HL-60 (cell line): ENCODE measurements around the gene DARS1.

ENCODE experiments used
- GABPA ChIP-seq: IDR thresholded peaks from 2 replicates; pipeline ENCODE4 v1.6.1; 2012; ENCODE audit warnings: low read depth
- POLR2AphosphoS5 ChIP-seq: IDR thresholded peaks from 2 replicates; pipeline ENCODE4 v1.6.1; 2012; ENCODE audit warnings: low read depth
- REST ChIP-seq: IDR thresholded peaks from 2 replicates; pipeline ENCODE4 v1.6.1; 2012; ENCODE audit warnings: low read depth; ENCODE audit not compliant: insufficient replicate concordance
- TF ChIP-seq, protein P1 (sequence below): IDR thresholded peaks from one replicate; pipeline ENCODE4 v1.5.1; 2011; ENCODE audit warnings: low read length, control low read depth, inconsistent platforms; ENCODE audit not compliant: insufficient read depth

GRCh38 chr2:135914485-135914884 lies 70.9 kb downstream of the DARS1 start:
- TF ChIP-seq, protein P1, sequence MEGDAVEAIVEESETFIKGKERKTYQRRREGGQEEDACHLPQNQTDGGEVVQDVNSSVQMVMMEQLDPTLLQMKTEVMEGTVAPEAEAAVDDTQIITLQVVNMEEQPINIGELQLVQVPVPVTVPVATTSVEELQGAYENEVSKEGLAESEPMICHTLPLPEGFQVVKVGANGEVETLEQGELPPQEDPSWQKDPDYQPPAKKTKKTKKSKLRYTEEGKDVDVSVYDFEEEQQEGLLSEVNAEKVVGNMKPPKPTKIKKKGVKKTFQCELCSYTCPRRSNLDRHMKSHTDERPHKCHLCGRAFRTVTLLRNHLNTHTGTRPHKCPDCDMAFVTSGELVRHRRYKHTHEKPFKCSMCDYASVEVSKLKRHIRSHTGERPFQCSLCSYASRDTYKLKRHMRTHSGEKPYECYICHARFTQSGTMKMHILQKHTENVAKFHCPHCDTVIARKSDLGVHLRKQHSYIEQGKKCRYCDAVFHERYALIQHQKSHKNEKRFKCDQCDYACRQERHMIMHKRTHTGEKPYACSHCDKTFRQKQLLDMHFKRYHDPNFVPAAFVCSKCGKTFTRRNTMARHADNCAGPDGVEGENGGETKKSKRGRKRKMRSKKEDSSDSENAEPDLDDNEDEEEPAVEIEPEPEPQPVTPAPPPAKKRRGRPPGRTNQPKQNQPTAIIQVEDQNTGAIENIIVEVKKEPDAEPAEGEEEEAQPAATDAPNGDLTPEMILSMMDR, result no peak
- no peak for TF ChIP-seq POLR2AphosphoS5
- no peak for TF ChIP-seq REST
- TF ChIP-seq GABPA, result no peak
